ENCODE results near the gene NCCRP1. TPM values are rescaled to one million over a fixed set of nuclear protein-coding genes. Genes with fewer than 3 reads are reported as not detected.
A peak's percentile ranks its signal among the peaks of the same experiment; 100 is the strongest.

Gene NCCRP1
- total RNA-seq, 1 experiment from 2014 or later: 0.46 TPM

- intact Hi-C loops (cut with micrococcal nuclease; ENCODE audit: unreplicated experiment): no loop called here
- ATAC-seq: no peak
Measured at GRCh38 chr19:39150807-39151600, 45.8 kb upstream of the NCCRP1 start.

GRCh38 chr19:39152066-39152465, 44.7 kb upstream of the NCCRP1 start:
- intact Hi-C loops (cut with micrococcal nuclease; ENCODE audit: unreplicated experiment): no loop called here
- Histone ChIP-seq H3K4me3 (ENCODE audit: low read depth in 2 of 2, low read length in 2 of 2) (no peak overlapping the region), H3K27me3 (ENCODE audit: control insufficient read depth, insufficient read depth, low read length) (no peaks in the 10 kb centered on the region), H3K36me3 (ENCODE audit: control insufficient read depth, insufficient read depth, low read length) (no peaks in the 10 kb centered on the region), H3K9me3 (ENCODE audit: control insufficient read depth, insufficient read depth, low read depth, low read length) (no peaks in the 10 kb centered on the region), H3K27ac (ENCODE audit: low read length) (no peak overlapping the region), H3K4me1 (ENCODE audit: control insufficient read depth, insufficient read depth, low read length) (peaks cover 33% of the 10 kb centered on the region)
- ChIA-PET CTCF (interaction anchor here (0.6 to 1.1 kb wide), 3 partner anchors 30 to 314 kb away, joined by 3 read pairs; no protein-coding TSS in a partner anchor), POLR2A (no interaction called here)
- BruUV-seq (replicated peaks): no TSS peak
- TF ChIP-seq POLR2AphosphoS5 (IDR thresholded peaks at IDR 0.05; ENCODE audit: low read depth, low read length): no peak
- TF ChIP-seq CTCF (IDR thresholded peaks at IDR 0.05): no peak
- TF ChIP-seq REST (IDR thresholded peaks at IDR 0.05; ENCODE audit: insufficient read depth in 1 of 2, low read depth in 2 of 2, low read length in 1 of 2): no peak
- TF ChIP-seq SIN3A (IDR thresholded peaks at IDR 0.05; ENCODE audit: borderline replicate concordance, insufficient read depth, low read depth, low read length): no peak
- no peak for TF ChIP-seq TCF7L2 (IDR thresholded peaks at IDR 0.05; ENCODE audit: low read depth, low read length)
- DNase-seq (ENCODE audit: low read depth, low spot score) (no peak), ATAC-seq (no peak)
- in situ Hi-C loops (cut with HindIII; ENCODE audit: low pct_unique_long_range_greater_than_20kb, low sequenced_read_pairs): no loop called here

More at GRCh38 chr19:39150807-39151600, 45.8 kb upstream of the NCCRP1 start:
- BruUV-seq (replicated peaks): no TSS peak
- in situ Hi-C loops (cut with HindIII; ENCODE audit: low pct_unique_long_range_greater_than_20kb, low sequenced_read_pairs): no loop called here
- ChIA-PET POLR2A (no interaction called here), CTCF (interaction anchor here (0.7 kb wide), 1 partner anchor 313 kb away, joined by 3 read pairs; no protein-coding TSS in a partner anchor)
- TF ChIP-seq REST (IDR thresholded peaks at IDR 0.05; ENCODE audit: insufficient read depth in 1 of 2, low read depth in 2 of 2, low read length in 1 of 2) (no peak), POLR2AphosphoS5 (IDR thresholded peaks at IDR 0.05; ENCODE audit: low read depth, low read length) (0 out of 2 replicates have a peak, but pooled peaks have one; percentile 21)
- Histone ChIP-seq H3K27me3 (ENCODE audit: control insufficient read depth, insufficient read depth, low read length) (no peaks in the 10 kb centered on the region), H3K9me3 (ENCODE audit: control insufficient read depth, insufficient read depth, low read depth, low read length) (no peaks in the 10 kb centered on the region), H3K4me3 (ENCODE audit: low read depth in 2 of 2, low read length in 2 of 2) (no peak overlapping the region), H3K36me3 (ENCODE audit: control insufficient read depth, insufficient read depth, low read length) (no peaks in the 10 kb centered on the region), H3K27ac (ENCODE audit: low read length) (no peak overlapping the region), H3K4me1 (ENCODE audit: control insufficient read depth, insufficient read depth, low read length) (peaks cover 24% of the 10 kb centered on the region)
- DNase-seq (ENCODE audit: low read depth, low spot score): no peak

All from Panc1 (cell line).